HG02588 (cell line): ENCODE data around the gene TMTC3.

Experiments used
- ATAC-seq: cut with Tn5 transposase; IDR thresholded peaks from one replicate; pipeline ENCODE4 v1.9.1; 2021; ENCODE audit warnings: mild to moderate bottlenecking, moderate library complexity; ENCODE audit not compliant: unreplicated experiment

Gene TMTC3

GRCh38 chr12:88223519-88223918, 81.4 kb downstream of the TMTC3 start:
- ATAC-seq = no peak

GRCh38 chr12:88225776-88226175, 83.7 kb downstream of the TMTC3 start:
- ATAC-seq = no peak

DNA sequence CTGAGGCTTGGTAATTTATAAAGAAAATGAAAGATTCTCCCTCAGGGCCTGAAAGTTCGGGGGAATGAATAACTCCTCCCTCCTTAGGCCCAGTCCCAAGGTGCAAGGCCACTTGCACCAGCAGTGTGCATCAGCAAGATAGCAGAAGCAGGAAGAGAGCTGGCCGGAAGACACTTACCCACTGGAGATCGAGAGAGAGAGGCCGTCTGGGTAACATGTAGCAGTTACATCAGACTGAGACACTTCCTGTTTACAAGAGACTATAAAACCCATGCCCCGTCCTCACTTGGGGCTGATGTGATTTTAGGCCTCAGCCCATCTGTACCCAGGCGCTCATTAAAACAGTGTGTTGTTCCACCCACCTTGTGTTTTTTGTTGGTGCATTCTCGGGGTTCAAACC, 85.2 kb downstream of the TMTC3 start:
- ATAC-seq = no peak

GRCh38 chr12:88227871-88228270, 85.8 kb downstream of the TMTC3 start:
- ATAC-seq = no peak

DNA sequence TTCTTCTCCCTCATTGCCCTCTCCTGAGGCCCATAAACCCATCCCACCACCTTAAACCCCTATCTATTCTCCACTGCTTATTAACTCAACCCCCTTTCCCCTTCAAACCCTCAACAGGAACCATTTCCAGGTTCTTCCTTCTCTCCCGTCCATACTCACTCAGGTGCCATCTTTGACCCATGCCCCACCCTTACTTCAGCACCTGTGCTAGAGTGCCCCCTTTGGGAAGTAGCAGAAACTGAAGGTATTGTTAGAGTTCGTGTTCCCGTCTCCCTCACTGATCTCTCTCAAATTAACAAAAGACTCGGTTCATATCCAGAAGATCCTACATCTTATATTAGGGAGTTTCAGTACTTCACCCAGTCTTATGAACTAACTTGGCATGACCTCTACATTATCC, 86.6 kb downstream of the TMTC3 start:
- ATAC-seq = no peak

- no peak for ATAC-seq
Measured at GRCh38 chr12:88230271-88230670, 88.2 kb downstream of the TMTC3 start.

DNA sequence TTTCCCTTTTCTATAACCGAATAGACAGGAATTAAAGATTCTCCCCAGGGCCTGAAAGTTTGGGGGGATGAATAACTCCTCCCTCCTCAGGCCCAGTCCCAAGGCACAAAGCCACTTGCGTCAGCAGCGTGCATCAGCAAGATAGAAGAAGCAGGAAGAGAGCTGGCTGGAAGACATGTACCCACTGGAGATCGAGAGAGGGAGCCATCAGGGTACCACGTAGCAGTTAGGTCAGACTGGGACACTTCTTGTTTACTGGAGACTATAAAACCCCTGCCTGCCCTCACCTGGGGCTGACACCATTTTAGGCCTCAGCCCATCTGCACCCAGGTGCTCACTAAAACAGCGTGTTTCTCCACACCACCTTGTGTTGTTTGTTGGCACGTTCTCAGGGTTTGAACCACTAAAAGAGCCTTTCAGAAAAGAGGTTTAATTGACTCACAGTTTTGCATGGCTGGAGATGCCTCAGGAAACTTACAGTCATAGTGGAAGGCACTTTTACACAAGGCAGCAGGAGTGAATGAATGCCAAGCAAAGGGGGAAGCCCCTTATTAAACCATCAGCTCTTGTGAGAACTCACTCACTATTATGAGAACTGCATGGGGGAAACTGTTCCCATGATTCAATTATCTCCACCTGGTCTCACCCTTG, 93.2 kb downstream of the TMTC3 start:
- ATAC-seq = no peak

GRCh38 chr12:88237954-88238353, 95.8 kb downstream of the TMTC3 start:
- ATAC-seq = peak; percentile 56

- no peak for ATAC-seq
Measured at GRCh38 chr12:88238406-88238805, 96.3 kb downstream of the TMTC3 start.

DNA sequence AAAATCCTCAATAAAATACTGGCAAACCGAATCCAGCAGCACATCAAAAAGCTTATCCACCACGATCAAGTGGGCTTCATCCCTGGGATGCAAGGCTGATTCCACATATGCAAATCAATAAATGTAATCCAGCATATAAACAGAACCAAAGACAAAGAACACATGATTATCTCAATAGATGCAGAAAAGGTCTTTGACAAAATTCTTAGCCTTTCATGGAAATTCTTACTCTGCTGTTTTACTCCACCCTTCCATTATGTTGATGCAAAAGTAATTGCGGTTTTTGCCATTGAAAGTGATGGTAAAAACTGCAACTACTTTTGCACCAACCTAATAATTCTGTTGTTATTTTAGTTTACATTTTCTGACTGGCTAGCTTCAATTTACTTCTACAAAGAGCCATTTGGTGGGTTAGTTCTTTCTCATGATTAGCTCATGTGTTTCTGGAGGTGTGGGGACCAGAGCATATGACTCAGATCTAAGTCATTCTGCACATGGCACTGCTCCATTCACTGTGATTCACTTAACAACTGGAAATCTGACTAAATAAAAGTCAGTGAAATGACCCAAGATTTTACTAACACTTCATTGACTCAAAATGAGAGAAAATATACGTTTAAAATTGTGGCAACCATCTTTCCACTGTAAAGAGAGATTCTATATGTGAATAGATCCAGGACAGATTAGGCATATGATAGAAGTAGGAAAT, 99.9 kb downstream of the TMTC3 start:
- no peak for ATAC-seq

- no peak for ATAC-seq
Measured at GRCh38 chr12:88242571-88242925, 100.4 kb downstream of the TMTC3 start.

DNA sequence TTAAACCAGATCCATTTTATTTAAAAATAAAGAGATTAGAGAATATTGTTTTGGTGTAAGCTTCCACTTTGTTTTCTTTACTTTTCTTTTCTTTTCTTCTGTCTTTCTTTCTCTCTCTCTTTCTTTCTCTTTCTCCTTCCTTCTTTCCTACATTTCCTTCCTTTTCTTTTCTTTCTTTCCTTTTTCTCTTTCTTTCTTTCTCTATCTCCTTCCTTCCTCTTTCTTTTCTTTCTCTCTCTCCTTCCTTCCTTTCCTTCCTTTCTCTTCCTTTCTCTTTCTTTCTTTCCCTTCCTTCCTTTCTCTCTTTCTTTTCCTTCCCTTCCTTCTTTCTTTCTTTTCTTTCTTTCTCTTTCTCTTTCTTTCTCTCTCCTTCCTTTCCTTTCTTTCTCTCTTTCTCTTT, 100.8 kb downstream of the TMTC3 start:
- no peak for ATAC-seq

GRCh38 chr12:88243982-88244381, 101.9 kb downstream of the TMTC3 start:
- ATAC-seq = no peak

DNA sequence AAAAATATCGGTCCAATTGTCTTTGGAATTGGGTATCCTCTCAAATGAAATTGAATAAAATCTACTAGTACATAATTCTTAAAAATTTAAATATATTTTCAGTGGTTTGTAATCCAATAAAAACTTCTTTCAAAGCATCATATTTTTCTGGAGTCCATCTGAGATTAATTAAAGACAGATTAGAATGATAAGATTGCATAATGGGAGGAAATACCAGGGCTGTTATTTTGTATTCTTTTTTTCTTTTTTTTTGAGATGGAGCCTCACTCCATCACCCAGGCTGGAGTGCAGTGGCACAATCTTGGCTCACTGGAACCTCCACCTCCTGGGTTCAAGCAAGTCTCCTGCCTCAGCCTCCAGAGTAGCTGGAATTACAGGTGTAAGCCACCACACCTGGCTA, 103.8 kb downstream of the TMTC3 start:
- ATAC-seq = no peak

DNA sequence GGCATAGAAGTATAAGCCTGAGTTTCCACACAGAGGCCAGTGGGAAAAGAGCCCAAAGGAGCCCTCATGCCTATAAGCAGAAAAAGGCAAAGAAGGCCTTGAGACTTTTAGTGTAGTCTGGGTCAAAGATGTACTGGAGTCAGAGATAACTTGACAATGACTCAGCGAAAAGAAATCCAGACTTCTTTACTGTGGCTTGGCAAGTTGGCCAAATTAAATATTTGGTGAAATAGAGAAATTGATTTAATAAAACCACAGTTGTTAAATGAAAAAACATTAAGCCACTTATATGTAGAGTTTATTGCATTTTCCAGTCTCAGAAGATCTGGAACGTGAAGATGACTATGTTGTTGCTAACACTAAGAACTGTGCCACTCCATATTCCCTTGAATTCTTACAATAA, 105.1 kb downstream of the TMTC3 start:
- ATAC-seq = no peak

DNA sequence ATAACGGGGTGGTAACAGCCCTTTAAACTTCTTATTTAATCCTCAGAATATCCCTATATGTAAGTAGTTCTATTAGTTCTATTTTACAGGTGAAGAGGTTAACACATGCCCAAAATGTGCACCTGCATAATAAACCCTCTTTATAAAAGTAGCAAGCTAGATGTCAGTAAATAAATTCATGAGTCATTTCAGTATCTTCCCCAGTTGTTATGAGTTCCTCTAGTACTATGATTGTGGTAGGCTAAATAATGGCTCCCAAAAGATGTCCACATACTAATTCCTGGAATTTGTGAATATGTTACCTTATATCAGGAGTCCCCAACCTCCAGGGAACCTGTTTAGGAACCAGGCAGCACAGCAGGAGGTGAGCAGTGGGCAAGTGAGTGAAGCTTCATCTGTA, 106.5 kb downstream of the TMTC3 start:
- no peak for ATAC-seq
